Measurements from ENCODE around the gene FRMD3.
A peak's percentile ranks its signal among the peaks of the same experiment; 100 is the strongest.

Gene FRMD3

GRCh38 chr9:83433846-83434245, 104.4 kb downstream of the FRMD3 start:
- DNase-seq (ENCODE audit: low read depth, low spot score): no peak

- DNase-seq (ENCODE audit: low read depth, low spot score): no peak
These were observed 105.2 kb downstream of the FRMD3 start for GRCh38 chr9:83432877-83433550.

GRCh38 chr9:83432104-83432627, 106.0 kb downstream of the FRMD3 start:
- DNase-seq (ENCODE audit: low read depth, low spot score): peak; percentile 99

GRCh38 chr9:83431101-83432060, 106.8 kb downstream of the FRMD3 start:
- peak; percentile 45 for DNase-seq (ENCODE audit: low read depth, low spot score)

GRCh38 chr9:83430681-83431080, 107.5 kb downstream of the FRMD3 start:
- DNase-seq (ENCODE audit: low read depth, low spot score): peak; percentile 38

- no peak for DNase-seq (ENCODE audit: low read depth, low spot score)
These were observed 109.0 kb downstream of the FRMD3 start for GRCh38 chr9:83429229-83429628.

- peak; percentile 55 for DNase-seq (ENCODE audit: low read depth, low spot score)
These were observed 113.0 kb downstream of the FRMD3 start for GRCh38 chr9:83425240-83425639.

- no peak for DNase-seq (ENCODE audit: low read depth, low spot score)
These were observed 113.4 kb downstream of the FRMD3 start for GRCh38 chr9:83424831-83425230.

- no peak for DNase-seq (ENCODE audit: low read depth, low spot score)
These were observed 114.1 kb downstream of the FRMD3 start for GRCh38 chr9:83423815-83424707.

GRCh38 chr9:83422527-83422926, 115.7 kb downstream of the FRMD3 start:
- no peak for DNase-seq (ENCODE audit: low read depth, low spot score)

GRCh38 chr9:83420486-83420885, 117.7 kb downstream of the FRMD3 start:
- DNase-seq (ENCODE audit: low read depth, low spot score): no peak

- DNase-seq (ENCODE audit: low read depth, low spot score): no peak
These were observed 118.2 kb downstream of the FRMD3 start for GRCh38 chr9:83419961-83420360.

GRCh38 chr9:83418283-83418682, 119.9 kb downstream of the FRMD3 start:
- DNase-seq (ENCODE audit: low read depth, low spot score): no peak

GRCh38 chr9:83413367-83413766, 124.8 kb downstream of the FRMD3 start:
- no peak for DNase-seq (ENCODE audit: low read depth, low spot score)

- DNase-seq (ENCODE audit: low read depth, low spot score): no peak
These were observed 127.5 kb downstream of the FRMD3 start for GRCh38 chr9:83410701-83411100.

- DNase-seq (ENCODE audit: low read depth, low spot score): no peak
These were observed 131.3 kb downstream of the FRMD3 start for GRCh38 chr9:83406921-83407320.

- peak; percentile 23 for DNase-seq (ENCODE audit: low read depth, low spot score)
These were observed 132.4 kb downstream of the FRMD3 start for GRCh38 chr9:83405759-83406158.

- DNase-seq (ENCODE audit: low read depth, low spot score): peak; percentile 80
These were observed 134.5 kb downstream of the FRMD3 start for GRCh38 chr9:83403527-83404238.

GRCh38 chr9:83401328-83401900, 136.8 kb downstream of the FRMD3 start:
- DNase-seq (ENCODE audit: low read depth, low spot score): no peak

GRCh38 chr9:83396813-83397212, 141.4 kb downstream of the FRMD3 start:
- no peak for DNase-seq (ENCODE audit: low read depth, low spot score)

GRCh38 chr9:83396342-83396741, 141.9 kb downstream of the FRMD3 start:
- DNase-seq (ENCODE audit: low read depth, low spot score): no peak

Data from astrocyte of the hippocampus (primary cell).